ENCODE data around the gene KRT71. TPM values are rescaled to one million over a fixed set of nuclear protein-coding genes. Genes with fewer than 3 reads are reported as not detected.

The KRT71 gene
- total RNA-seq, 1 donor from 2014 or later = not detected

- Histone ChIP-seq H3K9me3 (no peaks in the 10 kb centered on the region), H3K4me3 (no peak overlapping the region), H3K4me1 (peaks cover 4% of the 10 kb centered on the region), H3K36me3 (no peaks in the 10 kb centered on the region), H3K27me3 (ENCODE audit: low read depth) (no peaks in the 10 kb centered on the region), H3K27ac (no peak overlapping the region)
- TF ChIP-seq, protein P1, sequence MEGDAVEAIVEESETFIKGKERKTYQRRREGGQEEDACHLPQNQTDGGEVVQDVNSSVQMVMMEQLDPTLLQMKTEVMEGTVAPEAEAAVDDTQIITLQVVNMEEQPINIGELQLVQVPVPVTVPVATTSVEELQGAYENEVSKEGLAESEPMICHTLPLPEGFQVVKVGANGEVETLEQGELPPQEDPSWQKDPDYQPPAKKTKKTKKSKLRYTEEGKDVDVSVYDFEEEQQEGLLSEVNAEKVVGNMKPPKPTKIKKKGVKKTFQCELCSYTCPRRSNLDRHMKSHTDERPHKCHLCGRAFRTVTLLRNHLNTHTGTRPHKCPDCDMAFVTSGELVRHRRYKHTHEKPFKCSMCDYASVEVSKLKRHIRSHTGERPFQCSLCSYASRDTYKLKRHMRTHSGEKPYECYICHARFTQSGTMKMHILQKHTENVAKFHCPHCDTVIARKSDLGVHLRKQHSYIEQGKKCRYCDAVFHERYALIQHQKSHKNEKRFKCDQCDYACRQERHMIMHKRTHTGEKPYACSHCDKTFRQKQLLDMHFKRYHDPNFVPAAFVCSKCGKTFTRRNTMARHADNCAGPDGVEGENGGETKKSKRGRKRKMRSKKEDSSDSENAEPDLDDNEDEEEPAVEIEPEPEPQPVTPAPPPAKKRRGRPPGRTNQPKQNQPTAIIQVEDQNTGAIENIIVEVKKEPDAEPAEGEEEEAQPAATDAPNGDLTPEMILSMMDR (IDR thresholded peaks at IDR 0.05) = no peak
- ATAC-seq (no peak), DNase-seq (no peak)
- intact Hi-C loops (cut with DNase I) = no loop called here
Observed at GRCh38 chr12:52540531-52540930, 12.4 kb downstream of the KRT71 start.

GRCh38 chr12:52539821-52540173, 13.1 kb downstream of the KRT71 start:
- intact Hi-C loops (cut with DNase I) = no loop called here
- H3K4me1 ChIP-seq = peaks cover 4% of the 10 kb centered on the region
- H3K9me3 ChIP-seq = no peaks in the 10 kb centered on the region
- H3K27ac ChIP-seq = no peak overlapping the region
- DNase-seq (no peak), ATAC-seq (no peak)
- no peaks in the 10 kb centered on the region for H3K27me3 ChIP-seq (ENCODE audit: low read depth)
- H3K4me3 ChIP-seq = no peak overlapping the region
- TF ChIP-seq, protein P1 (IDR thresholded peaks at IDR 0.05) = no peak
- no peaks in the 10 kb centered on the region for H3K36me3 ChIP-seq

DNA sequence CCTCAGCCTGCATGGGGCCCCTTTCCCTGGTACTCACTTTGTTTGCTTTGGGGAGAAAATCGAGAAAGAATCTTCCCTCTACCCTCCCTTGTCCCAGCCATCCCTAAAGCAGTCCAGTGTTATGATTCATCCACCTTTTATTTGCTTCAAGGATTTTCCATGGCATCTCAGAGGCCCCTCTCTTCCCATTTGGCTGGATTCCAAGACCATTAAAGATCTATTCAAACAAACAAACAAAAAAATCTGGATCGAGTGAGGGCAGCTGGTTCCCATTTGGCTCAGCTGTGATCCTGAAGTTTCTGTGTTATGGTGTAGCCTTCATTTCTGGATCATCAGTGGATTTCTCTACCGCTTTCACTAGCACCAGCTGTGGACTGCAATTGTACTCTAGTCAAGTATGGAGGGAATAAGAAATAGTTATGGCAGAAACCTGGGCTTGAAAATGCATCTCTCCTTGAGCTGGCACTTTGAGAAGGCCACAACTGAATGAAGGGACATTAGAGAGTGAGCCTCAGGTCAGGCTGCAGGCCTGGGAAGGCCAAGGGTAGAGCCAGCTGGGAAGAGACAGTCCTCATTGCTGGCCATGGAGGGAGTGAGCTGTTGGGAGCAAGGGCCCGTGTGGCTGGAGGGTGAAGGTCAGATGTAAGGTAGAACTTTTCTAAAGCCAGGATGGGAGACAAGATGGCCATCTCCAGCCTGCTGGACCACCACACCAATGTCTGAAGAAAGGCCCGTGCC, 13.7 kb downstream of the KRT71 start:
- ATAC-seq = no peak
- TF ChIP-seq, protein P1 (IDR thresholded peaks at IDR 0.05) = no peak
- Histone ChIP-seq H3K4me1 (peaks cover 4% of the 10 kb centered on the region), H3K36me3 (no peaks in the 10 kb centered on the region), H3K27me3 (ENCODE audit: low read depth) (no peaks in the 10 kb centered on the region), H3K9me3 (no peaks in the 10 kb centered on the region), H3K27ac (no peak overlapping the region), H3K4me3 (no peak overlapping the region)
- no peak for DNase-seq
- intact Hi-C loops (cut with DNase I) = no loop called here

- Histone ChIP-seq H3K27ac (no peak overlapping the region), H3K9me3 (no peaks in the 10 kb centered on the region), H3K27me3 (ENCODE audit: low read depth) (no peaks in the 10 kb centered on the region), H3K4me3 (no peak overlapping the region), H3K4me1 (peaks cover 4% of the 10 kb centered on the region), H3K36me3 (no peaks in the 10 kb centered on the region)
- intact Hi-C loops (cut with DNase I) = no loop called here
- TF ChIP-seq, protein P1 (IDR thresholded peaks at IDR 0.05) = no peak
- DNase-seq = no peak
- ATAC-seq = no peak
Observed at GRCh38 chr12:52537101-52537500, 15.8 kb downstream of the KRT71 start.

DNA sequence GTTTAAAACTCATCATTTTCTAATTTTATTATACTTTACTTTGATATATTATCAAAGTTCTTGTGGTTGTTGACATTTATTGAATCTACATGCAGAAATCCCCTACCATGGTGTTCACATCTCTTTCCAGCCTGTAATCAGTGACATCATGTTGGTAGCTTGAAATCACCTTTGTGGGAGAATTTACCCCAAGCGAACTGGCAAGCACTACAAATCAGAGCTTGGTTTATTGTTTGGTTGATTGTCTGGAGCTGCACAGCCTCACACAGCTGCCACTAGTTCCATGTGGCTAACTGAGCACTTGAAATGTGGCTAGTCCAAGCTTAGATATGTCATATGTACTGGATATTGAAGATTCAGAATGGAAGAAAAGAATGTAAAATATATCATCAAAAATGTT, 17.4 kb downstream of the KRT71 start:
- Histone ChIP-seq H3K4me1 (peaks cover 4% of the 10 kb centered on the region), H3K27me3 (ENCODE audit: low read depth) (no peaks in the 10 kb centered on the region), H3K27ac (no peak overlapping the region), H3K36me3 (no peaks in the 10 kb centered on the region), H3K4me3 (no peak overlapping the region), H3K9me3 (no peaks in the 10 kb centered on the region)
- intact Hi-C loops (cut with DNase I) = no loop called here
- ATAC-seq (no peak), DNase-seq (no peak)
- TF ChIP-seq, protein P1 (IDR thresholded peaks at IDR 0.05) = no peak
